Measurements from ENCODE around the gene WAS.
A peak's percentile ranks its signal among the peaks of the same experiment; 100 is the strongest.

Gene WAS

GRCh38 chrX:48711929-48712505 is 28.4 kb downstream of the WAS start:
- DNase-seq (ENCODE audit: low read depth), result no peak

GRCh38 chrX:48713847-48714246 is 30.2 kb downstream of the WAS start:
- no peak for DNase-seq (ENCODE audit: low read depth)

DNA sequence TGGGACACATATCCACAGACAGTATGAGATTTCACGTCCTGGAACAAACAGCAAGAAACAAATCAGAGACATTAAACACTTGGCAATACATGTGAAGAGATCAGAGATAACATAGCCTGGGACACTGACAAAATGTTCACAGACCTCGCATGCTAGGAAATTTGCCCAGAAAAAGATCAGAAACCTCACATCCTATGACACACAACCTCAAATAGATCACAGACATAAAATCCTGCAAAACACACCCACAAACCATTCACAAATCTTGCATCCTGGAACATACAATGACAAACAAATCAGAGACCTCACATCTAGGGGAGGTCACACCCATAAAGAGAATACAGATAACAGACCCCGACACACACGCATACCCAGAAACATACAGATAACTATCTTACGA is 31.0 kb downstream of the WAS start:
- no peak for DNase-seq (ENCODE audit: low read depth)

GRCh38 chrX:48715072-48715471 is 31.5 kb downstream of the WAS start:
- peak; percentile 39 for DNase-seq (ENCODE audit: low read depth)

GRCh38 chrX:48715876-48716502 is 32.4 kb downstream of the WAS start:
- no peak for DNase-seq (ENCODE audit: low read depth)

DNA sequence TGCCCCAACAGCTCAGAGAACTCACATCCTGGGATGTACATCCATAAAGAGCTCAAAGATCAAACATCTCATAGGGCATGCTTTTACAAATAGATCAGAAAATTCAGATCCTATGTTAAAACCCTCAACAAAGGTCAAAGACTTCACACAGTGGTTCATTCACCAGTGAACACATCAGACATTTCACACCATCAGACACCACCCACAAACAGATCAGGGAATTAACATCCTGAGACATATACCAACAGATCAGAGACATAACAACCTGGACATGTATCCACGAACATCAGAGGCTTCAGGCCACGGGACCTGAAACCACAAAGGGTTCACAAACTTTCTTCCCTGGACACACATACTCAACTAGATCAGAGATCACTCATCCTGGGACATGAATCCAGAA is 36.4 kb downstream of the WAS start:
- DNase-seq (ENCODE audit: low read depth), result no peak

DNA sequence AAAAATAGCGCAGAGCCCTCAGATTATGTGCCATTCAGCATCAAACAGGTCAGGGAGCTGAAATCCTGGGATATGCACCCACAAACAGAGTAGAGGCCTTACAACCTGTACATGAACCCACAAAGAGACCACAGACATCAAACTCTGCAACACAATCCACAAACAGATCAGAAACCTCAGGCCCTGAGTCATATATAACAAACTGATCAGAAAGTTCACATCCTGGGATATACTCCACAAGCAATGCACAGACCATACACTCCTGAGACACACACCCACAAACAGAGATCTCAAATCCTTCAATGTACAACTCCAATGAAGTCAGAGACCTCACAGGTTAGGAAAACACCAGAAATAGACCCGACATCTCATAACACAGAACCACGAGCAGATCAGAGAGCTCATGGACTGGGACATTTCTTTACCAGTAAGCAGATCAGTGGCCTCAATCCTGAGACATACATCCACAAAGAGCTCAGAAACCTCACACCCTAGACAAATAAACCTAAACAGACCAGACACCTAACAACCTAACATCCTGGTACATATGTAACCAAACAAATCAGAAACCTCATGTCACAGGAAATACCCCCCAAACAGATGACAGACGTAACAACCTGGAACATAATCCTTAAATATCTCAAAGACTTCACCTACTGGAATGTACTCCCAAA is 37.1 kb downstream of the WAS start:
- no peak for DNase-seq (ENCODE audit: low read depth)

DNA sequence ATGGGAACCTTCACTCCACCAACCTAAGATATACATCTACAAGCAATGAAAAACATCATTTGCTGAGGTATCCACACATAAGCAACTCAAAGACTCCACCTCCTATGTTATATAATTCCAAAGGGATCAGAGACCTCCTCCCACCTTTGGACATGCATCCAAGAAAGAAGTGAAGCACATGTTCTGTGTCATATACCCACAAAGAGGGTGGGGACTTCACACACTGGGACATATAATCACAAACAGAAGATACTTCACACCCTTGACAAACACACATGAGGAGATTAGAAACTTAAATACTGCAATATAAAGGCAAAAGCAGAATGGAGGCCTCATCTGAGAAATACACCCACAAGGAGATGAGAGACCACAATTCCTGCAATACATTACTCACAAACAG is 38.3 kb downstream of the WAS start:
- no peak for DNase-seq (ENCODE audit: low read depth)

GRCh38 chrX:48726596-48726995 is 43.0 kb downstream of the WAS start:
- DNase-seq (ENCODE audit: low read depth), result no peak

DNA sequence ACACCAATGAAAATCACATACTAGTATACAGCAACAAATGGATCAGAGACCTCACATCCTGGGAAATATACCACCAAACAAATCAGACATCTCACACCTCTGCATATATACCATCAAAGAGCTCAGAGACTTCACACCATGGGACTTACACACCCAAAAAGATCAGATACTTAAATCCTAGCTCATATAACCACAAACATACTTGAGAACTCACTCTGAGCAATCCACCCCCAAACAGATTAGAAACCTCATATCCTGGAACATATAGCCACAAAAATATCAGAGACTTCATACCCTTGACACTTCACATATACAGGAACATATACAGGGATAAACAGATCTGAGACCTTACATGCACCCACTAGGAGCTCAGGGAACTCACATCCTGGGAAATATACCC is 45.1 kb downstream of the WAS start:
- DNase-seq (ENCODE audit: low read depth), result no peak

- no peak for DNase-seq (ENCODE audit: low read depth)
These were observed 52.7 kb downstream of the WAS start for GRCh38 chrX:48736303-48736702.

GRCh38 chrX:48736878-48737212 is 53.2 kb downstream of the WAS start:
- no peak for DNase-seq (ENCODE audit: low read depth)

DNA sequence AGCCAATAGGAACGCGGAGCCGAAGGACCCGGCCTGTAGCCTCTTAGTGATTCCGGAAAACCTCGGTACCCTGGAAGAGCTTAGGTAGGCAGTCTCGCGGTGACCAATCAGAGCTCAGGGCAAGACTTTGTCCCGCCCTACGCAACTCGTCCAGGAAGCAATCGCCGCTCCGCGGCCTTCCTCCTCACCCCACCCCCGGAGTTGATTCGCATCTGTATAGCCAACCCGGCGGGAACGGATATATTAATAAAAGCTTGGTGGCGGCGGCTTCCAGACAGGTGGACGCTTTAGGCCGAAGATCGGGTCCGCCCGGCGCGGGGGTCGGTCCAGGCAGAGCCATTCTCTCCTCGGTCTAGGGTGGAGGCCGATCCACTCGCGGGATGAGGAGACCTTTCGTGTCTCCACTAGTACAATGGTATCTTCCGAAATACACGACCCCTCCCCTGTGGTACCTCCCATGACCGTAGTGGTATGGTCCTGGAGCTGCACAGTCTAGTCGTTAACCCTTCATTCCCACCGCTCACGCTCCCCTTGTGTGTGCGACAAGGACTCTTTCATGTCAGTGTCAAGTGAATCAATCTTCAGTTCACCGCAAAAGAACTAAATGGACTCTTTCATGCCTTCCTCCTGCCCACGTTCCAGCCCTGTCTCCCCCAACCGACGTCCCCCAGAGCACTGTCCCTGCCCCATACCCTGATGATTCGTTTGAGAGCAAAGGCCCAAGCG is 53.8 kb downstream of the WAS start:
- DNase-seq (ENCODE audit: low read depth), result peak; percentile 82

GRCh38 chrX:48737940-48738339 is 54.3 kb downstream of the WAS start:
- no peak for DNase-seq (ENCODE audit: low read depth)
